HepG2 (cell line): ENCODE data around the gene ZNF483. TPM values are rescaled to one million over a fixed set of nuclear protein-coding genes. Genes with fewer than 3 reads are reported as not detected.
A peak's percentile ranks its signal among the peaks of the same experiment; 100 is the strongest.

Experiments used
- BCL6 ChIP-seq: IDR thresholded peaks from 2 replicates; pipeline ENCODE4 v1.6.1; 2016; ENCODE audit warnings: missing genetic modification reagents, missing compliant biosample characterization
- FOXA3 ChIP-seq: IDR thresholded peaks from 2 replicates; pipeline ENCODE4 v1.6.1; 2016; ENCODE audit warnings: missing genetic modification reagents, missing compliant biosample characterization
- GTF3A ChIP-seq: sonication (generic); formaldehyde crosslinking; conservative IDR thresholded peaks from 2 replicates; pipeline ENCODE4 v1.4.0; 2020; ENCODE audit warnings: mild to moderate bottlenecking, missing genetic modification reagents
- HNRNPL ChIP-seq: fragments of 200-400 bp; formaldehyde crosslinking; IDR thresholded peaks from 2 replicates; pipeline ENCODE4 v1.6.1; 2017; ENCODE audit warnings: mild to moderate bottlenecking, low read depth, low read length
- KLF9 ChIP-seq: IDR thresholded peaks from 2 replicates; pipeline ENCODE4 v1.6.1; 2016; ENCODE audit warnings: low read depth
- NFIB ChIP-seq: sonication (generic); formaldehyde crosslinking; IDR thresholded peaks from 2 replicates; pipeline ENCODE4 v1.9.0; 2021; ENCODE audit warnings: missing genetic modification reagents, mild to moderate bottlenecking, borderline replicate concordance
- SSRP1 ChIP-seq: IDR thresholded peaks from 2 replicates; pipeline ENCODE4 v1.6.1; 2016; ENCODE audit warnings: control low read depth
- ZBTB49 ChIP-seq: sonication (generic); formaldehyde crosslinking; IDR thresholded peaks from 2 replicates; pipeline ENCODE4 v1.4.0; 2020; ENCODE audit warnings: missing genetic modification reagents, borderline replicate concordance
- ZNF678 ChIP-seq: sonication (generic); formaldehyde crosslinking; IDR thresholded peaks from 2 replicates; pipeline ENCODE4 v1.4.0; 2020; ENCODE audit warnings: mild to moderate bottlenecking, missing genetic modification reagents
- polyA plus RNA-seq, 8 experiments: library from polyadenylated mRNA; depleted of rRNA in 3 of 8; stranded (reverse) in 7 of 8; unstranded in 1 of 8; fragments of >200 nt; fragmentation: Illumina TruSeq in 4 of 8; extraction: Trizol in 4 of 8; gene quantifications; 2 replicates each; pipeline versions ENCODE4 v1.2.1 to v1.2.3, GENCODE V29; 2011 to 2016; ENCODE audit warnings: low read depth in 4 of 8, missing spikeins in 1 of 8, mixed read lengths in 1 of 8; ENCODE audit not compliant: insufficient read depth in 1 of 8
- total RNA-seq, 5 experiments: library from RNA; depleted of rRNA; stranded (reverse); fragments of >200 nt; fragmentation: Illumina TruSeq; extraction: Trizol; gene quantifications; 2 replicates each; pipeline ENCODE4 v1.2.3, GENCODE V29; 2016; ENCODE audit warnings: low read depth in 1 of 5
- TF ChIP-seq, protein P1 (sequence below): IDR thresholded peaks from 2 replicates; pipeline ENCODE4 v1.6.1; 2016; ENCODE audit warnings: missing compliant biosample characterization, missing genetic modification reagents, borderline replicate concordance

Gene ZNF483
- total and polyA plus RNA-seq, 2 of the 13 experiments (the other 11 are each of a cell fraction or from before 2014, with no cell fraction given): 2.0 to 9.5 TPM

DNA sequence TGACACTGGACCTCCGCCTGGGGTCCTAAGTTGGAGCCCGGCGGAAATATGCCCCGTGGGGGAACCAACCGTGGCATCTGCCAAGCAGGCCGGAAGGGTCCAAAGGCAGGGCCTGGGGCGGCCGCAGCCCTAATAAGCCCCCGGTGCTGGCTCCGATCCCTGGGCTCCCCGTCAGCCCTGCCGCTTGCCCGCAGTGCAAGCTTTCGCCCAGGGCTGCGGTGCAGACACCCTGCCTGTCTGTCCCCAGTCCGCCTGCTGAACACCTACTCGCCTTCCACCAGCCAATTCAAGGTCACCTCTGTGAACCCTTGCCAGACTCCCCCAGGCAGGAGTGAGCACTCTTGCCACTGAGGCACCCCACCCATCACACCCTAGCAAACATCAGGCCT lies 75.0 kb downstream of the ZNF483 start (continued):
- TF ChIP-seq ZBTB49 (CRISPR knock-in tag) (no peak), FOXA3 (CRISPR knock-in tag) (no peak), ZNF678 (no peak), GTF3A (CRISPR knock-in tag) (no peak), KLF9 (CRISPR knock-in tag) (no peak), BCL6 (CRISPR knock-in tag) (no peak), SSRP1 (no peak), NFIB (CRISPR knock-in tag) (no peak), HNRNPL (0 out of 2 replicates have a peak, but pooled peaks have one; percentile 50)
- TF ChIP-seq, protein P1, sequence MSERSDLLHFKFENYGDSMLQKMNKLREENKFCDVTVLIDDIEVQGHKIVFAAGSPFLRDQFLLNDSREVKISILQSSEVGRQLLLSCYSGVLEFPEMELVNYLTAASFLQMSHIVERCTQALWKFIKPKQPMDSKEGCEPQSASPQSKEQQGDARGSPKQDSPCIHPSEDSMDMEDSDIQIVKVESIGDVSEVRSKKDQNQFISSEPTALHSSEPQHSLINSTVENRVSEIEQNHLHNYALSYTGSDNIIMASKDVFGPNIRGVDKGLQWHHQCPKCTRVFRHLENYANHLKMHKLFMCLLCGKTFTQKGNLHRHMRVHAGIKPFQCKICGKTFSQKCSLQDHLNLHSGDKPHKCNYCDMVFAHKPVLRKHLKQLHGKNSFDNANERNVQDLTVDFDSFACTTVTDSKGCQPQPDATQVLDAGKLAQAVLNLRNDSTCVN (CRISPR knock-in tag): no peak
